HG03135 (cell line): ENCODE data around the gene NCAM1.
"Not testable (repeated sequence)": the region's sequence is repeated elsewhere in the genome, so short reads cannot be mapped to it uniquely, and the experiment has no call there.

ENCODE experiments used
- ATAC-seq: cut with Tn5 transposase; IDR thresholded peaks from one replicate; pipeline ENCODE4 v1.9.1; 2021; ENCODE audit warnings: mild to moderate bottlenecking, moderate library complexity; ENCODE audit not compliant: unreplicated experiment

The NCAM1 gene

GRCh38 chr11:112961146-112961668, at the start of gene NCAM1:
TSS of gene NCAM1 (plus strand) at chr11:112961420.
- no peak for ATAC-seq

GRCh38 chr11:112922606-112923005, 38.6 kb upstream of the NCAM1 start:
- no peak for ATAC-seq

GRCh38 chr11:112924836-112925235, 36.4 kb upstream of the NCAM1 start:
- not testable (repeated sequence) for ATAC-seq

- no peak for ATAC-seq
Observed at GRCh38 chr11:112925516-112926310, 35.5 kb upstream of the NCAM1 start.

- ATAC-seq = no peak
Observed at GRCh38 chr11:112928136-112928535, 33.1 kb upstream of the NCAM1 start.

- ATAC-seq = no peak
Observed at GRCh38 chr11:112929432-112929831, 31.8 kb upstream of the NCAM1 start.

GRCh38 chr11:112931703-112932102, 29.5 kb upstream of the NCAM1 start:
- ATAC-seq = no peak

- no peak for ATAC-seq
Observed at GRCh38 chr11:112932593-112932992, 28.6 kb upstream of the NCAM1 start.

- no peak for ATAC-seq
Observed at GRCh38 chr11:112933970-112934369, 27.2 kb upstream of the NCAM1 start.

- ATAC-seq = no peak
Observed at GRCh38 chr11:112941104-112941503, 20.1 kb upstream of the NCAM1 start.

GRCh38 chr11:112942966-112943643, 18.1 kb upstream of the NCAM1 start:
- no peak for ATAC-seq

- ATAC-seq = no peak
Observed at GRCh38 chr11:112946866-112947265, 14.4 kb upstream of the NCAM1 start.

- no peak for ATAC-seq
Observed at GRCh38 chr11:112949781-112950575, 11.2 kb upstream of the NCAM1 start.

- no peak for ATAC-seq
Observed at GRCh38 chr11:112958670-112959069, 2.5 kb upstream of the NCAM1 start.

GRCh38 chr11:112961751-112962578, 745 bp downstream of the NCAM1 start:
- ATAC-seq = no peak

GRCh38 chr11:112962579-112963367, 1.6 kb downstream of the NCAM1 start:
- no peak for ATAC-seq

- ATAC-seq = no peak
Observed at GRCh38 chr11:112963368-112963955, 2.2 kb downstream of the NCAM1 start.

GRCh38 chr11:112965656-112966055, 4.4 kb downstream of the NCAM1 start:
- no peak for ATAC-seq

- no peak for ATAC-seq
Observed at GRCh38 chr11:112966561-112966960, 5.3 kb downstream of the NCAM1 start.
